GM18520 (cell line): ENCODE measurements around the gene CLCN1.
A peak's percentile ranks its signal among the peaks of the same experiment; 100 is the strongest.

Source experiments
- ATAC-seq: cut with Tn5 transposase; IDR thresholded peaks from one replicate; pipeline ENCODE4 v1.9.1; 2021; ENCODE audit not compliant: unreplicated experiment

CLCN1 gene

DNA sequence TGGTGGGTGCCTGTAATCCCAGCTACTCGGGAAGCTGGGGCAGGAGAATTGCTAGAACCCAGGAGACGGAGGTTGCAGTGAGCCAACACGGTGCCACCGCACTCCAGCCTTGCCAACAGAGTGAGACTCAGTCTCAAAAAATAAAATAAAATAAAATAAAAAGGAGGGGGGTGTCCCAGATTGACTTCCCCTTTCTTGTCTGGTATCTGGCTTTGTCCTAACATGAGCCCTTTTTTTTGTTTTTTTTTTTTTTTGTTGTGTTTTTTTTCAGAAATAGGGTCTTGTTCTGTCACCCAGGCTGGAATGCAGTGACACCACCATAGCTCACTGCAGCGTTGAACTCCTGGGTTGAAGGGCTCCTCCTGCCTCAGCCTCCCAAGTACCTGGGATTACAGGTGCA, 23.0 kb upstream of the CLCN1 start:
- no peak for ATAC-seq

DNA sequence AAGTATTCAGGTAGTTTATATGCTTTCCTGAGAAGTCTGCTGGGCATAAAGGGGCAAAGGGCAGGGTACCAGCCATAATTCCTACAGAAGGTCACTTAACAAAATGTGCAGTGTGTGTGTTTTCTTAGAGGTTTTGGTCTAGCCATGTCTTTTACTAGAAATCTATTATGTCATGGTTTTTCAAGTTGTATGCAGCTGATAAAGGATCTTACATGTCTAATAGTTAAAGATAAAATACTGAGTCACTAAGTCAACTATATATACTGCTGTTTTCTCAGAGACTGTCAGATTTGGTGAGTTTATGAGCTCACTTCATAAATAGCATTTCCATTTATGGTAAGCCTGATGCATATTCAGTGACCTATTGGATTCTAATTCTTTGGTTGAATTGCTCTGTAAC, 20.0 kb upstream of the CLCN1 start:
- ATAC-seq: no peak

DNA sequence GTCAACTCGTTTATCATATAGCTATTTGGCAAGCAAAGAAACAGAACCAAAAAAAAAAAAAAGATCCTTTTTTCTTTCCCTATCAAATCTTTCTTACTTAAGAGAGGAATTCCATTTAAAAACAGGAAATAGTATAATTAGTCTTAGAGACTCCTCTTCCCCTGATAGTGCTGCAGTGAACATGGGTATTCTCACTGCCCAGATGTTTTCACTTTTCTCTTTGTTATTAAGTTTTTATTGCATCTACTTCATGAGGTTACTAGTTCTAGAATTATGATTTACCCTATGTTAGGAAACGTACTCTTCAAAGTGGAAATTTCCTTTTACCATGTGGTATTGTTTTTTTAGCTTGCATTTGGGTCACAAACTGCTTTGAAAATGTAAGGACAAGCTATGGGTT, 19.2 kb upstream of the CLCN1 start:
- no peak for ATAC-seq

DNA sequence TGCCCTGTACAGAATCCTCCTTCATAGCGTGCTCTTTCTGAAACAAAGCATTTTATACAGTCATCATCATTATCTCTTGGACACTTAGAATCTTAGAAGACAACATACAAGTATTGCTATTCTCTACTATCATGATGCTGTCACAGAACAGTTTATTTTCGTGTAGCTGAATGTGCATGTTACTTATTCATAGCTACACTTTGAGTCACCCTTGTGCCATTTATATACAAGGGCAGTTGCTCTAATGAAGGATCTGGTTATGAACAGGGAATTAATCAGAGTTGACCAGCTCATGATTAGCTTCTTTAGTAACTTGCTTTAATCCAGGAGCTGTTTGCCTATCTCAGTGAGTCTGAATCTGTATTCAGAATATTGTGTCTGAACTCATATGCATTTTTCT, 16.6 kb upstream of the CLCN1 start:
- no peak for ATAC-seq

DNA sequence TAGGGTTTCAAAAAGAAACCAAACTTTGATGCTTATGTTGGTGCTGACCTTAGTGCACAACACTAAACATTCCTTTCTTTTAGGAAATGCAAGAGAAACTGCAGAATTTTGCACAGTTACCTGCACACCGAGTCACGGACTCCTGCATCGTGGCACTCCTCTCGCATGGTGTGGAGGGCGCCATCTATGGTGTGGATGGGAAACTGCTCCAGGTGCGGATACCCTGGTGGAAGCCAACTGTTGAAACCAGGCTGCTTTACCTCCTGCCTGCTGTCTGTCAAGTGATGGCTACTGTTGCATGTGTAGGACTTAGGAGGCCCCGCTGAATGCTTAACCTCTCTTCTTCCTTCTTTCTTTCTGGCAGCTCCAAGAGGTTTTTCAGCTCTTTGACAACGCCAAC, 16.1 kb upstream of the CLCN1 start:
- no peak for ATAC-seq

DNA sequence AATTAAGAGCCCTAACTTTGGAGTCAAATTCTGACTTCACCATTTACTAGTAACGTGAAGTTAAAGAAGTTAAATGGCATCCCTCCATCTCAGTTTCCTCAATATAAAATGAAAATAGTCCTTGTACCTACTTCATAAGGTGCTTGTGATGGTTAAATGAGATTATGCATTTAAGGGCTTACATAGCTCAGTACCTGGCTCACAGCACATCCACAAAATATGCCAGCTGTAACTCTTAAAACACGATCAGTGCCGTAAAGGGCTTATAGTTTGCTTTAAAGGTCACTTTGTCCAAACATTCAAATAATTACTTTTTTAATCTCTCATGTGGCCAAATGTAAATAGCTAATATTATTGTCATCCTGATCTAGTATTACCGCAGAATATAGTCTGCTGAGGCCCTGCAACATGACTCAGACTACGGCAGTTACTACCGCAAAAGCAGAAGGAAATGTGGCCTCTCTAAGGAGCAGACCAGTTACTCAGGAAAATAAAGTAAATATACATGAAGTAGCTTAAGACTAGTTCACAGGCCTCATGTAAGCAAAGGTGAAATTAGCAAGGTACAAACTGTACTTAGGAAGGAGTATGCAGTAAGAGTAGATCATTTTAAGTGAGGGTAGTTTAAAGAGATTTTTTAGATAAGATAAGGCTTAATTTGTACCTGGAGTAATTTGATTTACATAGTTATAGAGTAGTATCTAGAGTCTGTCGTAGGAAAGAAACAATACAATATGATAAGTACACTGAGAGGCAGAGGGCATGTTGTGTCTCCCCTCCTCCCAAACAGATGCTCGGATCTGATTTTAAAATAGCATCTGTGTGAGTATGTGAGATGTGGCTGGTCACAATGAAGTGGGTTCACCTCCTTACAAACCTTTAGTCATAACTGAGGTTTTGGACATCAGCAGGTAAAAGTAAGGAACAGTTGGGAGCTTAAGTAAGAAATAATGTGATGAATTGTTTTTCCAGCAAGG, 14.7 kb upstream of the CLCN1 start:
- no peak for ATAC-seq

DNA sequence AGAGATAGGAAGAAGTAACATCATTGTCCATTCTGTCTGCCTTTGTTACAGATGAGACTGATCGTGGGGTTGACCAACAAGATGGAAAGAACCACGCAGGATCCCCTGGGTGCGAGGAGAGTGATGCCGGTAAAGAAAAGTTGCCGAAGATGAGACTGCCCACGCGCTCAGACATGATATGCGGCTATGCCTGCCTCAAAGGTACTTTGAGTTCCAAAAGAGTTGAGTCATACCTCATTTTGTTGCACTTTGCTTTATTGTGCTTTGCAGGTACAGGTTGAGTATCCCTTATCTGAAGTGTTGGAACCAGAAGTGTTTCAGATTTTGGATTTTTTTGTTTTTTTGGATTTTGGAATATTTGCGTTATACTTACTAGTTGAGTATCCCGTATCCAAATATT, 12.2 kb upstream of the CLCN1 start:
- no peak for ATAC-seq

DNA sequence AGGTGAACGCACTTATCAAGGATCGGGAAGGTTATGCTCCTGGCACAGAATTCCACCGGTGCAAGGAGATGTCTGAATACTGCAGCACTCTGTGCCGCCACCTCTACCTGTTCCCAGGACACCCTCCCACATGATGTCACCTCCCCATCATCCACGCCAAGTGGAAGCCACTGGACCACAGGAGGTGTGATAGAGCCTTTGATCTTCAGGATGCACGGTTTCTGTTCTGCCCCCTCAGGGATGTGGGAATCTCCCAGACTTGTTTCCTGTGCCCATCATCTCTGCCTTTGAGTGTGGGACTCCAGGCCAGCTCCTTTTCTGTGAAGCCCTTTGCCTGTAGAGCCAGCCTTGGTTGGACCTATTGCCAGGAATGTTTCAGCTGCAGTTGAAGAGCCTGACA, 11.0 kb upstream of the CLCN1 start:
- ATAC-seq: no peak

DNA sequence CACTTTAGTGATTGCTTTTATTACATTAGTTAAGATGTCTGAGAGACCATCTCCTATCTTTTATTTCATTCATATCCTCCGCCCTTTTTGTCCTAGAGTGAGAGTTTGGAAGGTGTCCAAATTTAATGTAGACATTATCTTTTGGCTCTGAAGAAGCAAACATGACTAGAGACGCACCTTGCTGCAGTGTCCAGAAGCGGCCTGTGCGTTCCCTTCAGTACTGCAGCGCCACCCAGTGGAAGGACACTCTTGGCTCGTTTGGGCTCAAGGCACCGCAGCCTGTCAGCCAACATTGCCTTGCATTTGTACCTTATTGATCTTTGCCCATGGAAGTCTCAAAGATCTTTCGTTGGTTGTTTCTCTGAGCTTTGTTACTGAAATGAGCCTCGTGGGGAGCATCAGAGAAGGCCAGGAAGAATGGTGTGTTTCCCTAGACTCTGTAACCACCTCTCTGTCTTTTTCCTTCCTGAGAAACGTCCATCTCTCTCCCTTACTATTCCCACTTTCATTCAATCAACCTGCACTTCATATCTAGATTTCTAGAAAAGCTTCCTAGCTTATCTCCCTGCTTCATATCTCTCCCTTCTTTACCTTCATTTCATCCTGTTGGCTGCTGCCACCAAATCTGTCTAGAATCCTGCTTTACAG, 10.4 kb upstream of the CLCN1 start:
- ATAC-seq: no peak

DNA sequence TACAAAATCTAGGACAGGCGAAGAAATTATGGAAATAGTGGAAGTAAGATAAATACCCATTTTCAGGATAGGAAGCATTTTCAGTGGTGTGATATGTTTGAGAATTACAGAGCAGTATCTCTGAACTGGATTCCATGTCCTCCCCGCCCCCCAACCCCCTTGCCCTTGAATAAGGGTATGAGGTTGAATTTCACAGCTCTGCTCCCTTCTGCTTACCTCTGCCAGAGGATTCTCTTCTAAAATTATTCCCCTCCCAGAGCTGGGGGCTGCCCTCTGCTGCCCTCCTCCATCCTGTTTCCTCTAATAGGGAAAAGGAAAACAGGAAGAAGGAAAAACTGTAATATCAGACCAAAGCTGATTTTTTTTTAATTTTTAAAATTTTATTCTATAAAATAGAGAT, 7.3 kb upstream of the CLCN1 start:
- ATAC-seq: no peak

DNA sequence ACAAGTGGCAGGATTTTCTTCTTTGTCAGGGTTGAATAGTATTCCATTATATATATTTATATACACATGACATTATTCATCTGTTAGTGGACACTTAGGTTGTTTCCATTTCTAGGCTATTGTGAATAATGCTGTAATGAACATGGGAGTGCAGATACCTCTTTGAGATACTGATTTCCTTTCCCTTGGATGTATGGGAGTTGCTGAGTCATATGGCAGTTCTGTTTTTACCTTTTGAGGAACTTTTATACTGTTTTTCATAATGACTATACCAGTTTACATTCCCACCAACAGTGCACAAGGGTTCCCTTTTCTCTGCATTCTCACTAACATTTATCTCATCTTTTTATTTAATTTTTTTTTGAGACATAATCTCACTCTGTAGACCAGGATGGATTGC, 1.8 kb upstream of the CLCN1 start:
- ATAC-seq: no peak

DNA sequence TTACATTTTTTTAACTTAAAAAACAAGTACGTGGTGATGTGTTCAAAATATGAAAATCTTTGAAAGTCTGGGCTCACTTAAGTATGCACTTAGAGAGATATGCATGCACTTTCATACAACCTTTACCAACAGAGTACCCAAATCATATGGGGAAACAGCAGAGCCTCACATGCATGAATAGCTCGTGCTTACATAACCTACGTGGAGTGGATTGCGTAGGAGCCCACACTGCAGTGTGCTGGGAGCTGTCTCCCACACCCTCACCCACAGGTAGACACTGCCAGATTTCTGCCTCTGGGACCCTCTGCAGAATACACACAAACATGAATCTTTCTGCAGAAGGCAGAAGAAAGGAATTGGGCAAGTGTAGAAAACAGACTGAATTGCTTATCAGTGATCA, 581 bp downstream of the CLCN1 start:
- no peak for ATAC-seq

DNA sequence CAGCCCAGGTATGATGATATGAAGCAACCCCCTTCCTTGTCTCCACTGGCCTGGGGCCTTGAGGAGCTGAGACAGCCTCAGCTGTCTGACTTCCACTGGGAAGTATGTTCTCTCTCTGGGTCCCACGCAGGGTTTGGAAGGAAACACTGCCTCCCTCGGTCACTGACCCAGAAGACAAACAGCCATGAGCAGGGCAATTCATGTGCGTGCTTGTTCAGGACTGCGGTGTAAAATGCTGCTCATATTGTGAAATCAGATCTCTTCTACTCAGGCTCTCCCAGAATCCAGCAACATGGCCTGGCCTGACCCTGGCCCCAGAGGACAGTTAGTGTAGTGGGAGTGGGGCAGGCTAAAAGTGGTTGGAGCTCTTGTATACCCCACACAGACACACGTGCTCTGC, 2.8 kb downstream of the CLCN1 start:
- no peak for ATAC-seq

DNA sequence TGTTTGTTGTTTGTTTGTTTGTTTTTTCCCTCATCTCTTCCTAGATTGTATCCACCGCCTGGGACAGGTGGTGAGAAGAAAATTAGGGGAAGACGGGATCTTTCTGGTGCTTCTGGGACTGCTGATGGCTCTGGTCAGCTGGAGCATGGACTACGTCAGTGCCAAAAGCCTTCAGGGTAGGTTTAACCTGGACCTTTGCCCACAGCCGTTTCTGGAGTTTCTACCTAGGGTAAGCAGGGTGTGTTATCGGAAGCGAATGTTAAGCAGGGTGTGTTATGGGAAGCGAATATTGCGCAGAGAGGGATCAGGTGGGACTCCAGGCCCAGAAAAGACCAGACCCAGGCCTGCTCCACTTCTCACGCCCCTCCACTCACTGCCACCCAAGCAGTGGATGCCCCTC, 4.7 kb downstream of the CLCN1 start:
- no peak for ATAC-seq

DNA sequence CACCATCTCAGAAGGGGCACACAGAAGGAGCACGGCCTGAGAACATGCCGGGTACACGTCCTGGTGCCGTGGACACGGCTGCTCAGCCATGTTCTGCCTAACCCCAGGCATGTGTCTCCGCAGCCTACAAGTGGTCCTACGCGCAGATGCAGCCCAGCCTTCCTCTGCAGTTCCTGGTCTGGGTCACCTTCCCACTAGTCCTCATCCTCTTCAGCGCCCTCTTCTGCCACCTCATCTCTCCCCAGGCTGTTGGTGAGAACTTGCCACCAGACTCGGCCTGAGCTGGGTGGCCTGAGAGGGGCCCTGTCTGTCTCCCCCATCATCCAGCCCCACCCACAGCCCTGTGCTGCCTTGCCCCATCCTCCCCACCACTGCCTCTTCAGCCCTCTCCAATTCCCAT, 5.3 kb downstream of the CLCN1 start:
- ATAC-seq: no peak

DNA sequence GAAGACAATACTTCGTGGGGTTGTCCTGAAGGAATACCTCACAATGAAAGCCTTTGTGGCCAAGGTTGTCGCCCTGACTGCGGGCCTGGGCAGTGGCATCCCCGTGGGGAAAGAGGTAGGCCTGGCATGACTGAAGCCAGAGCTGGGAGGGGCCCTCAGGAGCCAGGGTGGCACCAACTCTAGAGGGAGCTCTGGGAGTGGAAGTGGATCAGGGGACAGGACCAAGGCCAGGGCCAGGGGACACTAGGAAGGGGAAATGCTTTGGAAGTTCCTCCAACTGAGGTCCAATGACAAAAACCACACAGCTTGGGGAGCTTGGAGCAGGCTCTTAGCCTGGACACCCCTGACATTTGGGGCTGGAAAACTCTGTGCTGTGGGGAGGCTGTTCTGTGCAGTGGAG, 5.8 kb downstream of the CLCN1 start:
- no peak for ATAC-seq

DNA sequence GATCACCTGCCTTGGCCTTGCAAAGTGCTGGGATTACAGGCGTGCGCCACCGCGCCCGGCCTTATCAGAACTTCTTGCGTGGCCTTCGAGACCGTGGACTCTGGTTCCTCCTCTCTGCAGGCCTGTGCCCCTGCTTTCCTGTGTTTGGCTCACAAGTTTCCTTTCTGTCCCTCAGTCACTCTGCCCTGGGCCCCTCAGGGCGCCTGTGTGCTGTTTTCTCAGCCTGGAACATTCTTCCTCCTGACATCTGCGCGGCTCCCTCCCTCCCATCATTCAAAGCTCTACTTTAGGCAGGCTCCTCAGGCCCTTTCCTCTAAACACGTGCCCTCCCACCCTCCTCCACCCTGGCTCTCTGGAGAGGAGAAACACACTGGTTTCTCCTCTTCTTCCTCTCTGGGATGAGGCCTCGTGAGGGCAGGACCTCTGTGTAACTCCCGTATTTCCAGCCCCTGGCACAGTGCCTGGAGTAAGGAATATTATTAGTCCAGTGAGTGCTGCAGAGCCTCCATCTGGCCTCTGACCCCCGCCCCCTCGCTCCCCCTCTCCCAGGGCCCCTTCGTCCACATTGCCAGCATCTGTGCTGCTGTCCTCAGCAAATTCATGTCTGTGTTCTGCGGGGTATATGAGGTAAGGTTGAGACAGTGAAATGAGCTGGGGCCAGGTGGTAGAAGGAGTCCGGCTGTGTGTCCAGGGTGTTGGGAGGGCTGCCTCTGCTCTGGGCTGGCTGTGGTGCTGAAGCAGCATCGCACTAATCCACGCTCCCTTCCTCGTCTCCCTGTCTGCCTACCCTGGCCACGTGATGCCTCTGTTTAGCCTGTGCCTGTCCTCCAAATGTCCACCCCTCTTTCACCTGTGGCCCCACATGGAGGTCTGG, 7.1 kb downstream of the CLCN1 start:
- no peak for ATAC-seq

DNA sequence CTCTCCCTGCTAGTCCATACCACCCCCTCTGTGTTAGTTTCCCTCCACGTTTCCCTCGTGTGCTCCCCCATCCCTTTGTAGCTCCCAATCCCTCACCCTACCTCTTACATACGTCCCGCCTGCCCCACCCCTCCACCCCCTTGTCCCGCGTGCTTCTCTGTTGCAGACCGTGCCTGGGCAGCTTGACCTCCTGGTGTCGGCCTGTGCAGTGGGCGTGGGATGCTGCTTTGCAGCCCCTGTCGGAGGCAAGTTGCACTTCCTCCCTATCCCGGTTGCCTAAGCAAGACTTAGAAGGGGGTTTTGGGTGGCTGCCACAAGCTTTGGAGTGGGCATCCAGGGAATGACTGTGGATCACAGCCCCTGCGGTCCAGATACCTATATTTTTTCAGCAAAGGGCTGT, 7.7 kb downstream of the CLCN1 start:
- no peak for ATAC-seq

DNA sequence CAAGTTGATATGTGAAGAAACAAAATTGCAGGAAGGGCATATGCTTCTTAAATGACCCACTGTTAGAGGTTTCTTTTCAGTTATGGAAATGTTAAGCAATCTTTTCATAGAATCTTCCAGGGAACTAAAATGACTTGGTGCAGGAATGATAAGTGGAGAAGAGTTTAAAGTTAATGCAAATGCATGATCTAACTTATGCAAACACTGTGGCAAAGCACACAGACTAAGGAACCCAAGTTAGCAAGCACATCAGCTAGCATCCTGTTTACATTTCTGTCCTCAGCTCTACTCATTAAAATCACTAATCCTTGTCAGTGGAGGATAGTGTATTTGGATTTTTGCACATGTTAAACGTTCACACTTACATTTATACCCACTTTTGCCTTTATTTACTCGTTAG, 9.3 kb downstream of the CLCN1 start:
- ATAC-seq: peak; percentile 84

DNA sequence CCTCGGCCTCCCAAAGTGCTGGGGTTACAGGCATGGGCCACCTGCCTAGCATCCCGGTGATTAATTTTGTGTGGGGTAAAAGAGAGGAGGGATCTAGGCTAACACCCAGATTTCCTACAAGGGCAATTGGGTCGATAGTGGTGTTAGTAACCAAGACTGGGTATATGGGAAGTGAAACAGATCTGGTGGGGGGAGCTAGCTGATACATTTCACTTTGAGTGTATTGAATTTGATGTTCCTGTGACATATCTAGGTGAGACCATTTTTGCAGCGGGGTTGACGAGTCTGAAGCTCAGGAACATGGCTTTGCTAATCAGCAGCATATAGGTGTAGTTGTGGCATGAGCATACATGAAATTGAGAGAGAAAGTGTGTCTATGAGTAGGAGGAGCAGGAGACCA, 12.0 kb downstream of the CLCN1 start:
- ATAC-seq: no peak

DNA sequence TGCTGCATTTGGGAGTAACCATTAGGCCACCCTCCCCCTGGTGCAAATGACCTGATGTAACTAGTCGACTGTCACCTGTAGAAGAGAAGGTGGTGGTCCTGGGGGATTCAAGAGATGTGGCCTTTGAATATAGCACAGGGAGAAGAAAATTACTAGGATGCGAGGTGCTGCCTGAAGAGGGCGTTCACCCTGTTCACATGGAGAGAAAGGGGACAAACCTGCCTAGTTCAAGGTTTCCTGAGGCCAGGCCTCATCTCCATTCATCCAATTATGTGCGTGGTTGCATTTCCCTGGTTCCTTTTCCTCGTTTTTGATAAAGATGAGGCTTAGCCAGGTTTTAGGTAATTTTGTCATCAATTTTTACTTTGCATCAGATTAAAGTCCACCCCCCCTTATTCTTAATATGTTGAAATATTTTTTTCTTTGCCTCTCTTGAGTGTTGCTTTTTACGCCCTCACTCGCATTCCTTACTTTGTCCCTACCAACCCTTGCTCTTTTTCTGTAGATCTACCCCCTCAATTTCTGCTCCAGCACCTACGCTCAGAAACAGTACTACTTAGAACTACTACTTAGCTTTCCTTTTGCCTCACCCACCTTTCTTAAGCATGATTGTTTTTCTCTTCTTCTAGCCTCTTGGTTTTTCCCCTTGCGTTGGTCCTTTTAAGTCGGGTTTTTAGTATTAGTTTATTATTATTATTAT, 13.7 kb downstream of the CLCN1 start:
- ATAC-seq: no peak
